ENCODE measurements around the gene CLEC16A. TPM values are rescaled to one million over a fixed set of nuclear protein-coding genes. Genes with fewer than 3 reads are reported as not detected.

Gene CLEC16A
- total RNA-seq, 1 donor from 2014 or later: 7.8 TPM

GRCh38 chr16:11020388-11020787 lies 76.0 kb downstream of the CLEC16A start:
- no peak overlapping the region for H3K9ac ChIP-seq
- H2AFZ ChIP-seq (replicated peaks): no peak overlapping the region
- H3K79me2 ChIP-seq (ENCODE audit: low read depth): no peaks in the 10 kb centered on the region
- Mint-ChIP-seq H3K27me3 (ENCODE audit: insufficient read depth, low read depth) (peaks cover 5% of the 10 kb centered on the region), H3K36me3 (peaks cover 15% of the 10 kb centered on the region), H3K27ac (no peak overlapping the region), H3K4me3 (no peak overlapping the region), H3K4me1 (peaks cover 15% of the 10 kb centered on the region), H3K9me3 (no peaks in the 10 kb centered on the region)
- TF ChIP-seq EZH2phosphoT487 (IDR thresholded peaks at IDR 0.05) (no peak), EZH2 (IDR thresholded peaks at IDR 0.05) (no peak), CTCF (IDR thresholded peaks at IDR 0.05) (no peak)
- no peak for DNase-seq (ENCODE audit: low spot score)
- no peak overlapping the region for H3K27ac ChIP-seq
- no peaks in the 10 kb centered on the region for H3K27me3 ChIP-seq
- H3F3A ChIP-seq (ENCODE audit: low read depth): no peaks in the 10 kb centered on the region
- no peaks in the 10 kb centered on the region for H3K36me3 ChIP-seq
- no peak overlapping the region for H3K4me2 ChIP-seq
- no peaks in the 10 kb centered on the region for H4K20me1 ChIP-seq (ENCODE audit: low read depth)
- H3K4me3 ChIP-seq: no peak overlapping the region
- no peaks in the 10 kb centered on the region for H3K9me3 ChIP-seq (ENCODE audit: low read depth)
- no peaks in the 10 kb centered on the region for H3K4me1 ChIP-seq

- Mint-ChIP-seq H3K9me3 (no peaks in the 10 kb centered on the region), H3K4me3 (no peak overlapping the region), H3K27me3 (ENCODE audit: insufficient read depth, low read depth) (peaks cover 5% of the 10 kb centered on the region), H3K36me3 (peaks cover 20% of the 10 kb centered on the region), H3K27ac (peak overlapping the region; percentile 33), H3K4me1 (peaks cover 15% of the 10 kb centered on the region)
- H3K36me3 ChIP-seq: no peaks in the 10 kb centered on the region
- H2AFZ ChIP-seq (replicated peaks): no peak overlapping the region
- H3K27me3 ChIP-seq: no peaks in the 10 kb centered on the region
- TF ChIP-seq EZH2phosphoT487 (IDR thresholded peaks at IDR 0.05): no peak
- no peak for TF ChIP-seq EZH2 (IDR thresholded peaks at IDR 0.05)
- TF ChIP-seq CTCF (IDR thresholded peaks at IDR 0.05): no peak
- DNase-seq (ENCODE audit: low spot score): no peak
- H3K4me2 ChIP-seq: no peak overlapping the region
- H3K9me3 ChIP-seq (ENCODE audit: low read depth): no peaks in the 10 kb centered on the region
- no peaks in the 10 kb centered on the region for H3F3A ChIP-seq (ENCODE audit: low read depth)
- no peak overlapping the region for H3K9ac ChIP-seq
- H3K27ac ChIP-seq: no peak overlapping the region
- no peaks in the 10 kb centered on the region for H3K4me1 ChIP-seq
- no peaks in the 10 kb centered on the region for H3K79me2 ChIP-seq (ENCODE audit: low read depth)
- no peaks in the 10 kb centered on the region for H4K20me1 ChIP-seq (ENCODE audit: low read depth)
- H3K4me3 ChIP-seq: no peak overlapping the region
These were observed 76.6 kb downstream of the CLEC16A start for GRCh38 chr16:11020792-11021551.

GRCh38 chr16:11022002-11022401 lies 77.6 kb downstream of the CLEC16A start:
- H3K27me3 Mint-ChIP-seq (ENCODE audit: insufficient read depth, low read depth): peaks cover 6% of the 10 kb centered on the region
- H3K27ac Mint-ChIP-seq: no peak overlapping the region
- Histone ChIP-seq H3K36me3 (no peaks in the 10 kb centered on the region), H3K9ac (no peak overlapping the region), H3K27me3 (no peaks in the 10 kb centered on the region), H2AFZ (replicated peaks) (no peak overlapping the region), H3K4me1 (no peaks in the 10 kb centered on the region), H3K4me2 (no peak overlapping the region), H3K9me3 (ENCODE audit: low read depth) (no peaks in the 10 kb centered on the region), H3K27ac (no peak overlapping the region), H4K20me1 (ENCODE audit: low read depth) (no peaks in the 10 kb centered on the region), H3K4me3 (no peak overlapping the region), H3K79me2 (ENCODE audit: low read depth) (no peaks in the 10 kb centered on the region), H3F3A (ENCODE audit: low read depth) (no peaks in the 10 kb centered on the region)
- peaks cover 12% of the 10 kb centered on the region for H3K4me1 Mint-ChIP-seq
- H3K9me3 Mint-ChIP-seq: peaks cover 7% of the 10 kb centered on the region
- DNase-seq (ENCODE audit: low spot score): no peak
- H3K36me3 Mint-ChIP-seq: peaks cover 31% of the 10 kb centered on the region
- no peak overlapping the region for H3K4me3 Mint-ChIP-seq
- TF ChIP-seq EZH2 (IDR thresholded peaks at IDR 0.05) (no peak), CTCF (IDR thresholded peaks at IDR 0.05) (no peak), EZH2phosphoT487 (IDR thresholded peaks at IDR 0.05) (no peak)
